SH-SY5Y (cell line): Measurements from ENCODE around the gene URM1.

Experiments
- GATA2 ChIP-seq: IDR thresholded peaks from 2 replicates; pipeline ENCODE4 v1.6.1; 2011; ENCODE audit warnings: mild to moderate bottlenecking, low read depth, low read length
- GATA3 ChIP-seq: IDR thresholded peaks from 2 replicates; pipeline ENCODE4 v1.6.1; 2011; ENCODE audit warnings: low read depth, mild to moderate bottlenecking, low read length, moderate library complexity

DNA sequence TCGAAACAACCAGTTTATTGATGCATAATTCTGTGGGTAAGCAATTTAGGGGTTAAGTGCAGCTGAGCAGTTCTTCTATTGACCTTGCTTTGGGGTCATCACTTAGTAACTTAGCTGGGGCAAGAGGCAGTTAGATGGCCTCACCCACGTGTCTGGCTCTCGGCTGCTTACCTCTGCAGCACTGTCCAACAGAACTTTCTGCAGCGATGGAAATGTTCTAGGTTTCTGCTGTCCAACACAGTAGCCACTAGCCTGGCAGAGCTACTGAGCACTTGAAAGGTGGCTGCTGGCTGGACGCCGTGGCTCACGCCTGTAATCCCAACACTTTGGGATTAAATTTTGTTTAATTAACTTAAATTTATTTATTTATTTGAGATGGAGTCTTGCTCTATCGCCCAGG is 13.1 kb upstream of the URM1 start:
- TF ChIP-seq GATA2 (no peak), GATA3 (no peak)
